ENCODE results near the gene MYO5C.

MYO5C gene

DNA sequence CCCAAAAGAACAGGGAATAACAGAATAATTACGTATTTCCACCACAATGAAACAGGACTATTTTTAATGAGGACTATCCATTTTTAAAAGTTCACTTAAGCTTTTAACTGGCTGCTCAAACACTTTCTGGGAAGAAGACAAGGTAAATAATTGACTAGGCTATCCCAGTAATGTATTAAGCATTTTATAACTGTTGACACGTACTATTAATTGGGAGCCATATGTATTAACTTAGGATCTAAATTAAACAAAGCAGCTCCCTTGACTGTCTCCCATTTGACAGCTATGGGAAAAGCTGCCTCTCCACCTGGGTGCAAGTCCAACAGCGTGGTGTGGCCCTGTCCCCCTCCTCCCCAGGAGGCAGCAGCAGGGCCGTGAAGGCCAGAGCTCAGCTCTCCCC, 36.1 kb downstream of the MYO5C start:
- H3K4me3 ChIP-seq (ENCODE audit: low read length): no peak overlapping the region
- no peak for DNase-seq (ENCODE audit: low read depth)
- TF ChIP-seq, protein P1, sequence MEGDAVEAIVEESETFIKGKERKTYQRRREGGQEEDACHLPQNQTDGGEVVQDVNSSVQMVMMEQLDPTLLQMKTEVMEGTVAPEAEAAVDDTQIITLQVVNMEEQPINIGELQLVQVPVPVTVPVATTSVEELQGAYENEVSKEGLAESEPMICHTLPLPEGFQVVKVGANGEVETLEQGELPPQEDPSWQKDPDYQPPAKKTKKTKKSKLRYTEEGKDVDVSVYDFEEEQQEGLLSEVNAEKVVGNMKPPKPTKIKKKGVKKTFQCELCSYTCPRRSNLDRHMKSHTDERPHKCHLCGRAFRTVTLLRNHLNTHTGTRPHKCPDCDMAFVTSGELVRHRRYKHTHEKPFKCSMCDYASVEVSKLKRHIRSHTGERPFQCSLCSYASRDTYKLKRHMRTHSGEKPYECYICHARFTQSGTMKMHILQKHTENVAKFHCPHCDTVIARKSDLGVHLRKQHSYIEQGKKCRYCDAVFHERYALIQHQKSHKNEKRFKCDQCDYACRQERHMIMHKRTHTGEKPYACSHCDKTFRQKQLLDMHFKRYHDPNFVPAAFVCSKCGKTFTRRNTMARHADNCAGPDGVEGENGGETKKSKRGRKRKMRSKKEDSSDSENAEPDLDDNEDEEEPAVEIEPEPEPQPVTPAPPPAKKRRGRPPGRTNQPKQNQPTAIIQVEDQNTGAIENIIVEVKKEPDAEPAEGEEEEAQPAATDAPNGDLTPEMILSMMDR (conservative IDR thresholded peaks at IDR 0.05; ENCODE audit: low read length): no peak

DNA sequence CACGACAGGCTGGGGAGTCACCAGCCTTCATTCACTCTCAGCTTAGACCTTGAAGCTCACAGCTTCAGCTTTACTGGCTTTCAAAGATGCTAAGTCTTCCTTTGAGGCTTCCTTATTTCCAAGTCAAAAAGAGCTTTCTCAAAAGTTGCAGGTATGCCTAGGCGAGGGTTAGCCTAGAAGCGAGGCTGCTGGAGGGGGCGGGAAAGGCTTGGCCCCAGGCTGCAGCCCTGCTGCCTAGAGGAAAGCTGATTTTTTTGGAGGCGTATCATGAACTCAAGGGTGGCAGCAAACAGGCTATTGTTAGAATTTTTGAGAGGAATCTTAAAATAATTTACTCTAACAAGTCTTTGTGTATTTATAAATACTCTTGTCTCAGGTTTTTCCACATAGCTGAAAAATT, 37.1 kb downstream of the MYO5C start:
- TF ChIP-seq, protein P1 (conservative IDR thresholded peaks at IDR 0.05; ENCODE audit: low read length): no peak
- no peak overlapping the region for H3K4me3 ChIP-seq (ENCODE audit: low read length)
- DNase-seq (ENCODE audit: low read depth): no peak

DNA sequence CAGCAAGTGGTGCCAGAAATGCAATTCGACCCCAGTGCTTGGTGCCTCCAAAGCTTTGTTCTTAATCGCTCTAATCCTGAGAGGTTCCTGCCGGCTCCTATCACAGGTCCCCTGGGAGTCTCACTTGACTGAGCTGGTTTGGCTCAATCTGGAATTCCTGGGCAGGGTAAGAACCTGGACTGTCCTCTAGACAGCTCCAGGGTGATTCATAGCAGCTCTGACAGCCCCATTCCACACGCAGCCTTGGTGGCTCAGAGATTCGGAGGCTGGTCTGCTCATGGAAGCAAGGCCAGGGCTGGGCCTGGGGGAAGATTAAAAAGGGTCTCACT, 37.9 kb downstream of the MYO5C start:
- TF ChIP-seq, protein P1 (conservative IDR thresholded peaks at IDR 0.05; ENCODE audit: low read length): no peak
- H3K4me3 ChIP-seq (ENCODE audit: low read length): no peak overlapping the region
- peak; percentile 68 for DNase-seq (ENCODE audit: low read depth)

DNA sequence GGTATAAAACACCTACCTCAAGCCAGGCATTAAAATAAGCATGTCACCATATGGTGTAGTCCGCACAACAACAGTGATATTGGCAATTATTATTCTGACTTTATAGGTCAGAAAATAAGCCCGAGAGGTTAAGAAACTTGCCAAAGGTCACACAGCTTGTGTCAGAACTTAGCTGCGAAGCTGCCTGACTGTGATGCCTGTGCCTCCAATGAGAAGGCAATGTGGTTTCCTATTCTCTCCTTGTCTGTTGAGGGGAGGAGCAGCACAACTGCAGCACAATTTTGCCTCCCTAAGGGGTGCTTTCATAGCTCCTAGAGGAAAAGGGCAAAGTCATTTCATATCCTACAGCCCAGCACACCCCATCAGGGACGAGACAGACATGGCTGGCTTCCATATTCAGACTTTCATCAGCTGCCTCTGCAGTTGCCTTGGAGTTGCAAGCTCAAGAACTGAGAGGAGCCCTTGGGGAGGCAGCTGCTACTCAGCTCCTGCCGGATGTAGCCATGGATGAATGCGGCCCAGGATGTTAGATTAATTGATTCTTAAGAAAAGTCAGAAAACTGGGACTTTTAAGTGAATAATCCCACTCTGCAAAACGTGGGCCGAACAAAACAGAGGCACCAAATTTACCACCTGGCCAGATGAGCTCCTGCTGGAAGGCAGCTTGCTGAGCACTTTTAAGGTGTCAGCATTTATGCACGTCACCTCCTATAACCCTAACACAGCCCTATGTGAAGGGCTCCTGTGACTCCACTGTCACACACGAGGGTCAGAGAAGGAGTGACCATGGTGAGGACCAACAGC, 38.5 kb downstream of the MYO5C start:
- DNase-seq (ENCODE audit: low read depth): peak; percentile 20
- TF ChIP-seq, protein P1 (conservative IDR thresholded peaks at IDR 0.05; ENCODE audit: low read length): no peak
- H3K4me3 ChIP-seq (ENCODE audit: low read length): no peak overlapping the region

DNA sequence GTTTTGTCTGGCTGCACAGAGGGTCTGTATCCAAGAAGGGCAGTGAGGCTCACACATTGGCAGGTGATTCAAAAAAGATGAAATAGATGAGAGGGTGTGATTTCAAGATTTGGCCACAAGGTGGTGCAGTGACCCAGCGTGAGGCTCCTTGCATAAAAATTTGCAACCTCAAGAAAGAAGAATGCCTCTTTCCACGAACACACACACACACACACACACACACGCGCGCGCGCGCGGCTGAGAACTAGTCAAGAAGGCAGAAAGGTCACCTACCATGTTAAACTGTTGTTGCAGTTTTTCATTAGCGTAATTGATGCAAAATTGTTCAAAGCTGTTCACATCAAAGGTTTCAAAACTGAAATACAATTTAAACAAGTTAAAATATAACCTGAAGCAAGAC, 39.2 kb downstream of the MYO5C start:
- H3K4me3 ChIP-seq (ENCODE audit: low read length): 0 out of 2 replicates have a peak overlapping the region, but pooled peaks have one; percentile 10
- DNase-seq (ENCODE audit: low read depth): peak; percentile 86
- TF ChIP-seq, protein P1 (conservative IDR thresholded peaks at IDR 0.05; ENCODE audit: low read length): peak; percentile 81

DNA sequence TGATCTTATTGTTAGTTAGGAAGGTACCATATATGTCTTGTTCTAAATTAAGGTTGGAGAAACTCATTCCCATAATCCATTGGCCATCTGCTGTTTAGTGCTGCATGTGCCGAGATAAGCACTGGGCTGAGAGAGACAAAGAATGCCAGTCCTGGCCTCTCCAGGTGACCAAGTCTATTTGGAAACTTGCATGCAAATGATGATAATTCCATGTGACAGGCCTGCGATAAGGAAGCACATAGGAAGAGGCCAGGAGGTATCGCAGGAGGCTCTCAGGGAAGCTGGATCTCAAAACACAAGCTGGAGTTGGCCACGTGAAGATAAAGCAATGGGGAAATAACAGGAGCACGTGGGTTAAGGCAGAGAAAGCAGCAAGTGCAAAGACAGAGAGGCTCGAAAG, 39.7 kb downstream of the MYO5C start:
- TF ChIP-seq, protein P1 (conservative IDR thresholded peaks at IDR 0.05; ENCODE audit: low read length): no peak
- no peak overlapping the region for H3K4me3 ChIP-seq (ENCODE audit: low read length)
- DNase-seq (ENCODE audit: low read depth): no peak

DNA sequence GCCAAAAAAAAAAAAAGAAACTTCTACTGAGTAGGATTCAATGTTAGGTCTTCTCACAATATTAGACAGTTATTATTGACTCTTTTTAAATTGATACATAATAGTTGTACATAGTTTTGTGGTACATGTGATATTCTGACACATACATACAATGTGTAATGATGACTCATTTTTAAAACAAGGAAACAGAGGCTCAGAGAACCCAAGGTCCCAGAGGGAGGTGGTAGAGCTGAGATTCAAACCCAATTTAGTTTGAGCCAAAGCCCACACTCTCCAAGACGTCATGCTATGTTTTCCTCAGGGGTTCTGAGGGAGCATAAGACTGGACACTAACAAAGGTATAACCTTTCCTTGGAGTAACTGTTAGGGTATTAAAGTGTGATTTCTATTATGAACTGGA, 40.6 kb downstream of the MYO5C start:
- peak; percentile 36 for DNase-seq (ENCODE audit: low read depth)
- no peak overlapping the region for H3K4me3 ChIP-seq (ENCODE audit: low read length)
- TF ChIP-seq, protein P1 (conservative IDR thresholded peaks at IDR 0.05; ENCODE audit: low read length): no peak
